GM21515 (cell line): ENCODE data around the gene PTPA.
"Not testable (repeated sequence)": the region's sequence is repeated elsewhere in the genome, so short reads cannot be mapped to it uniquely, and the experiment has no call there.

Experiments used
- ATAC-seq: cut with Tn5 transposase; IDR thresholded peaks from one replicate; pipeline ENCODE4 v1.9.1; 2021; ENCODE audit not compliant: unreplicated experiment

PTPA gene

DNA sequence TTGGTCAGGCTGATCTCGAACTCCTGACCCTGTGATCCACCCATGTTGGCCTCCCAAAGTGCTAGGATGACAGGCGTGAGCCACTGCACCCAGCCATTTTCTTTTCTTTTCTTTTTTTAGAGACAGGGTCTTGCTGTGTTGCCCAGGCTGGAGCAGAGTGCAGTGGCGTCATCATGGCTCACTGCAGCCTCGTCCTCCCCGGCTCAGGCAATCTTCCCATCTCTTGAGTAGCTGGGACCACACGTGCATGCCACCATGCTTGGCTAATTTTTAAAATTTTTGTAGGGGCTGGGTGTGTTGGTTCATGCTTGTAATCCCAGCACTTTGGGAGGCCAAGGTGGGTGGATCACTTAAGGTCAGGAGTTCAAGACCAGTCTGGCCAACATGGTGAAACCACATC, 85.8 kb downstream of the PTPA start:
- ATAC-seq, result not testable (repeated sequence)

DNA sequence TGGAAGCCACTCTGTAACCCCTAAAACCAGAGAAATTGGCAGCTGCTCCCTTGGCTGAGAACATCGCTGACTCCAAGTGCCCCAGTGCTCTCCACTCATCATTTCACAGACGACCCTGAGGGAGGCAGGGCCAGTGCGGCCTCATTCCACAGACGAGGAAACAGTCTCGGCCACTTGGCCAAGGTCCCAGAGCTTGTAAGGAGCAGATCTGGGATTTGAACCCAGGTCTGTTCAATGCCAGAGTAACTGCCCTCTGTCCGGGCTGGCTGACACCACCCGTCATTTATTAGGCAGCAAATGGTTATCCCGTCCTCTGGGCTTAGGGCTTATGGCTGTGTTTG, 86.7 kb downstream of the PTPA start:
- no peak for ATAC-seq
